HPDE6-E6E7 (cell line): Measurements from ENCODE around the gene OR8S1.

ENCODE experiments used
- DNase-seq: peaks from one replicate; pipeline ENCODE4 v3.0.0; 2011; ENCODE audit warnings: missing footprints; ENCODE audit errors: extremely low spot score

The OR8S1 gene

GRCh38 chr12:48556631-48557030, 31.2 kb downstream of the OR8S1 start:
- DNase-seq: no peak

- DNase-seq: no peak
These were observed 32.5 kb downstream of the OR8S1 start for GRCh38 chr12:48557919-48558318.

- no peak for DNase-seq
These were observed 42.3 kb downstream of the OR8S1 start for GRCh38 chr12:48567731-48568130.

GRCh38 chr12:48569946-48570345, 44.5 kb downstream of the OR8S1 start, which contains the start of gene LALBA:
Gene LALBA, minus strand, starts transcription at chr12:48570046. Its CDS starts 26 bp downstream, at chr12:48570020.
- DNase-seq: no peak

- DNase-seq: no peak
These were observed 46.9 kb downstream of the OR8S1 start for GRCh38 chr12:48572326-48572725.
